GM18870 (cell line): ENCODE results near the gene THEMIS2.
"Not testable (repeated sequence)": the region's sequence is repeated elsewhere in the genome, so short reads cannot be mapped to it uniquely, and the experiment has no call there.

ENCODE experiments used
- ATAC-seq: cut with Tn5 transposase; IDR thresholded peaks from one replicate; pipeline ENCODE4 v1.9.1; 2021; ENCODE audit warnings: moderate library complexity; ENCODE audit not compliant: unreplicated experiment

Gene THEMIS2

DNA sequence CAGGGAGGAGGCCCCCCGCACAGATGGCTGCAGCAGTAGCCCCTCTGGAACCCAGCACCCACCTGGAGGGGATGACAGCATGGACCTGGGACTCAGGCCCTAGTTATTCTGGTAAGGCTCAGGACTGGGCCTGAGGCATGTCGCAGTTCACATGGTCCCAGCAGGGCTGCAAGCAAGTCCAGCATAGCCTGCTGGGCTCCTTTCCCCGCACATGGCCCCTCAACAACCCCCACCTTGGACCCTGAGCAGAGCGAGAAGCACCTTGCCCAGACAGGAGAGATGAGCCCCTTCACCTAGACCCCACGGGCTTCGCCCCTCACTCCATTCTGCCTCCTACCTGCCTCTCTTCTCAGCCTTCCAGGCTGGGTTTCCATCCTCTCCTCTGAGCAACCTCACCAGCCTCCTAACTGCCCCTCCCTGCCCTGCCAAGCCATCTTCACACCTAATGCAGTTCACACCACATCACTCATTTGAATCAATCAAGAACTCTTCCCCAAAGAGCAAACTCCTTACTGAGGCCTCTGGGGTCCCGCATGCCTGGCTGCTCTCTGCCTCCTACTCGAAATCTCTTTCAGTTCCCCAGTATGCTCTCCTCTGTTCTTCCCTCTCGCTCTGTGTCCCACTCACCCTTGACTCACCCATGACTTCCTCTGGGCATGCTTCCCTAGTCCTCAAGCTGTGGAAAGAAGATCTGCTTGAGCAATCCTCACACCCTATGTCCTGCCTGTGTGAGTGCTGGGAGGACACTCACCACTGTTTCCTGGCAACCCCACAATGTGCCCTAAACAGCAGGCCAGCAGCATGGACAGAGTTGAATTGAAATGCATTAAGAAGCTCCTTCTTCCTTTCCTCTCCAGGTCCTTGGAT lies 9.4 kb upstream of the THEMIS2 start:
- peak; percentile 37 for ATAC-seq

DNA sequence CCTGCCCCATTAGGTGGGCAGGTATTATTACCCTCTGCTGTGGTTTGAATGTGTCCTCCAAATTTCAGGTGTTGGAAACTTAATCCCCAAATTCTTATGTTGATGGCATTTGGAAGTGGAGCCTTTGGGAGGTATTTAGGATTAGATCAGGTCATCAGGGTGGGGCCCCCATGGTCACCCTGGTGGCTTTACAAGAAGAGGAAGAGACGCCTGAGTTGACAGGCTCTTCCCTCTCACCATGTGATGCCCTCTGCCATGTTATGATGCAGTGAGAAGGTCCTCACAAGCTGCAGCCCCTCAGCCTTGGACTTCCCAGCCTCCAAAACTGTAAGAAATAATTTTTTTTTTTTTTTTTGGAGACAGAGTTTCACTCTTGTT lies 8.8 kb upstream of the THEMIS2 start:
- ATAC-seq, result no peak

DNA sequence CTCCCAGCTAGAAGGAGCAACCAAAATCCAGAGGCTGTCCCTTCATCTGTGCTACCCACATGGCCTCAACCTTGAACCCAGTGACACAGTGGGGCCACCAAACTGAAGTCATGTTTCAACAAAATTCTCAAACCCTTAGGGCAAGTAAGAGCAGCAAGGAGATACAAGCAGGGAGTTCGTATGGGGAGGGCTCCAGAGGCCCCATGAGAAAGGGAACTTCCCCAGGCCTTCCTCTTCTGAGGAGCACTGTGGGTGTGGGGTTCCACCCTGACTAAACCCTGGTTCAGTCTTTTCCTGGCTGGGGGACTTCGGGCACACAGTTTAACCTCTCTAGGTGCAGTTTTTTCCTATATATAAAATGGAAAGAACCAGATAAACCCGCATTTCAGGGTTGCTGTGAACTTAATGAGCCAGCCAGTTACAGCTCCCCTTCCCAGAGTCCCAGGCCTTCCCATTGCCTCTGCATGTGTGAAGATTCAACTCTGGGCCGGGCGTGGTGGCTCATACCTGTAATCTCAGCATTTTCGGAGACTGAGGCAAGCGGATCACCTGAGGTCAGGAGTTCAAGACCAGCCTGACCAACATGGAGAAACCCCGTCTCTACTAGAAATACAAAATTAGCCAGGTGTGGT lies 8.0 kb upstream of the THEMIS2 start:
- ATAC-seq, result no peak

DNA sequence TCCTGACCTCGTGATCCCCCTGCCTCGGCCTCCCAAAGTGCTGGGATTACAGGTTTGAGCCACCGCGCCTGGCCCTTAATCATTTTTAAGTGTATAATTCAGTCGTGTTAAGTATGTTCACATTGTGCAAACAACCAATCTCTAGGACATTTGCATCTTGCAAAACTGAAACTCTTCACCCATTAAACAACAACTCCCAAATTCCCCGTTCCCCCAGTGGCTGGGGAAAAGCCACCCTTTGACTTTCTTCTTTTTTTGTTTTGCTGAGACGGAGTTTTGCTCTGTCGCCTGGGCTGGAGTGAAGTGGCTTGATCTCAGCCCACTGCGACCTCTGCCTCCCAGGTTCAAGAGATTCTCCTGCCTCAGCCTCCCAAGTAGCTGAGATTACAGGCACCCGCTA lies 6.5 kb upstream of the THEMIS2 start:
- ATAC-seq, result no peak

DNA sequence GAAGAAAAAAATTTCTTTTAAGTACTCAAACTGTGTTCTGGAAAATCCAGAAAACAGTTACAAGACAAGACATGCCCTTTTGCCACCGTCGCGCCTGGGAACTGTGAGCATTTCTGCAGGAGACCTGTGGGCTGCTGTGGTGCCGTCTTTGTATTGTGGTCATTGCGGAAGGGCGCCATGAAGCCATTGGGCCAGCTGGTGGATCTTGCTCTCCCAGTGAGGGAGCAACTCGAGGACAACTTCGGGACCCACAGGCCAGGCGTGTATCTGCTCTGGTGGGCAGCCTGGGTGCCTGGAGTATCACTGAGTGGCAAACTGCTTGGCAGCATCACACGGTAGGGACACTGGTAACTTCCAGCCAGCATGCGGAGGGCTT lies 3.8 kb upstream of the THEMIS2 start:
- ATAC-seq, result no peak

DNA sequence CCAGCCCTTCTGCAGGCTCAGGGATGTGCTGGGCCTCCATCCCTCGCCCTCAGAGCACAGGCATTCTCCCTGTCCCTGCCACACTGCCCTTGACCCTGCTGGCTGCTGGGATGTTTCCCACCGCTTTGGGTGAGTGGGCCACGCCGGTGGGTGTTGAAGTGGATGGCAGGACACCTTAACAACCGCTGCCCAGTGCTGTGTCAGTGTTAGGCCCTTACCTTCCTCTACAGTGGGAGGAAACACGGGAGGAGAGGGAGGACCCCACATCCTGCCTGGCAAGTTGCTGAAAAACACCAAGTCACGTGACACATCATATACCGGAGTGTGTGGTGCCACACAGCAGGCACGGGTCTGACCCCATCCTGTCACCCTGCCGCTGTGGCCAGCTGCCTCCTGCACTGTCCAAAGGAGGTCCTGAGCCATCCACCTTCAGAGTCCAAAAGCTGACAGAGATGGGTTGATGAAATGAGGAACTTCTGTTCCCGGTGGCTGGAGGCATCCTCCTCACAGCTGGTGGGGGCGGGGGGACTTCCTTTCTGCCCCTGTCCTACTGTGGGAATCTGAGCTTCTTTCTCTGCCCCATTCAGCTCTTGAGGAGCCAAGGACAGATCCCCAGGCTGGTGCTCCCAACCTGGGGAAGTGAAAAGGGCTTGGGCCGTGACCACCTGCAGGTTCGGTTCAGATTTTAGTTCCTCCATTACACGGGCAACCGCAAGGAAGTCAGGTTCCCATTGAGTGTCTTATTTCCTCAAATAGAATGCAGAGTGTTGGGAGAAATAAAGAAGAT lies 3.2 kb upstream of the THEMIS2 start:
- ATAC-seq, result no peak

DNA sequence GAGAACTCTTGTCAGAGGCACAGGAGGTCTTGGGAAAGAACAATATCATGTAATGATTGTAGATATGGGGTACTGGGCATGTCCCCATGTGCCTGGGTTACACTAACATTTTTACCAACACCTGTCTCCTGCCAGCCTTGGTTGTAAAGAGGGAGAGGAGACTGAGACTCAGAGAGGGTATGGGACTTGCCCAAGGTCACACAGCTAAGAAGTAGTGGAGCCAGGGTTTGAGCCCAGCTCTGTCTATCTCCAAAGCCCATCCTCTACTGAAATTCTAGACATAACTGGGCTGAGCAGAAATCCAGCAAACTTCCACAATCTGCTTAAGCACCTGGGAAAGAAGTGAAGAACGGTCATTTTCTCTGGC lies 2.6 kb upstream of the THEMIS2 start:
- ATAC-seq, result no peak

DNA sequence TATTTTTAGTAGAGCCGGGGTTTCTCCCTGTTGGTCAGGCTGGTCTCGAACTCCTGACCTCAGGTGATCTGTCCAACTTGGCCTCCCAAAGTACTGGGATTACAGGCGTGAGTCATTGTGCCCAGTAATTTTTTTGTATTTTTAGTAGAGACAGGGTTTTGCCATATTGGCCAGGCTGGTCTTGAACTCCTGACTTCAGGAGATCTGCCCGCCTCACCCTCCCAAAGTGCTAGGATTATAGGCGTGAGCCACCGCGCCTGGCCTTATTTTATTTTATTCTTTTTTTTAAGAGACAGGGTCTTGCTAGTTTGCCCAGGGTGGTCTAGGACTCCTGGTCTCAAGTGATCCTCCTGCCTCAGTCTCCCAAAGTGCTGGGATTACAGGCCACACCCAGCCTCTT lies 1.3 kb upstream of the THEMIS2 start:
- ATAC-seq, result not testable (repeated sequence)

DNA sequence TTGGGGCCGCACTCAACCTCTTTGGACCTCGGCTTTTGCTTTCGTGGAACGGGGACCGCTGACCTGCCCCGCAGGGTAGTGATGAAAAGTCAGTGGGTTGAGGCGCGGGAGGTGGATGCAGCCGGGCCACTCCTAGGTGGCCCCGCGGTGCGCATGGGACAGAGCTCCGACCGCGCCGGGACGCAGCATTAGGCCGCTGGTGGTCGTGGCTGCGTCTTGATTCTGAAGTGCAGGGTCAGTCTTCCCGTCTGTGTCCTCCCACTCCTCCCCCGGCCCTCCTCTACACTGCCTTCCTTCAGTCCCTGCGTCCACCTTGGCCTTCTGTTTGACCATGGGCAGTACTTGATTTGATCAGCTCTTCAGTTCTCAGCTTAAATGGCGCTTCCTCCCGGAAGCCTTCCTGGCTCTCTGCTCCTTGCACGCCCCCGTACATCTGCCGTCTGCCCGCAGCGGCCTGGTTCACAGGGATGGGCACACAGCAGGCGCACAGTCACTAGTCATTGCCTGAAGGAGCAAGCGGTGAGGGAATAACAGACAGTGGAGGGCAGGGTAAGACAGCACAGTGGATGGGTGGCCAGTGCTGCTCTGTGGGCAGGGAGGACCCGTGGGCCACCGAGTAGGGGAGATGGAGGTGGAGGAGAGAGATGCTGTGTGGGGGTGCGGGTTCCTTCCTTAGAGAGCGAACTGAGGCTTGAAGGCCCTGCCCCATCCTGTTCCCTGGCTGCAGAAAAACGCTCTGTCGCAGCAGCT lies 633 bp downstream of the THEMIS2 start:
- ATAC-seq, result no peak

DNA sequence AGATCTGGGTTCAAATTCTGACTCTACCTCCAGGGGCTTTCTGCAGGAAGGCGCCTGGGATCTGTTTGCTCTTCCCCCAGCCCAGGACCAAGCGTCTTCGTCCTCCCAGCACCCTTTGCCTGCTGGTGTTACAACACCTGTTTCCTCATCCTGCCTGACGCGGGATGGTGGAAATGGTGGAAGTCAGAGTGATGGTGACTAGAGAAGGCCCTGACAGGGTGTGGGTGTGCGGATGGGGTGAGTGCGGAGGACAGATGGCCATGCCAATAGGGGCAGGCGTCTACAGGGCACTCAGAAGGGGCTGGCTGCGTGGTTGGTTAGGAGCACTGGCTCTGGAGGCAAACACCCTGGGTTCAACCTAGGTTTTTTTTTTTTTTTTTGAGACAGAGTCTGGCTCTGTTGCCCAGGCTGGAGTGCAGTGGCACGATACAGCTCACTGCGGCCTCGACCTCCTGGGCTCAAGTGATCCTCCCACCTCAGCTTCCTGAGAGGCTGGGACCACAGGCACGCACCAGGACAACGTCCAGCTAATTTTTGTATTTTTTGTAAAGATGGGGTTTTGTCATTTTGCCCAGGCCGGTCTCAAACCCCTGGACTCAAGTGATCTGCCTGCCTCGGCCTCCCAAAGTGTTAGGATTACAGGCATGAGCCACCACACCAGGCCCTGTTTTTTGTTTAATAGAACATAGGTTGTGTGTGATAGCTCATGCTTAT lies 1.5 kb downstream of the THEMIS2 start:
- no peak for ATAC-seq

DNA sequence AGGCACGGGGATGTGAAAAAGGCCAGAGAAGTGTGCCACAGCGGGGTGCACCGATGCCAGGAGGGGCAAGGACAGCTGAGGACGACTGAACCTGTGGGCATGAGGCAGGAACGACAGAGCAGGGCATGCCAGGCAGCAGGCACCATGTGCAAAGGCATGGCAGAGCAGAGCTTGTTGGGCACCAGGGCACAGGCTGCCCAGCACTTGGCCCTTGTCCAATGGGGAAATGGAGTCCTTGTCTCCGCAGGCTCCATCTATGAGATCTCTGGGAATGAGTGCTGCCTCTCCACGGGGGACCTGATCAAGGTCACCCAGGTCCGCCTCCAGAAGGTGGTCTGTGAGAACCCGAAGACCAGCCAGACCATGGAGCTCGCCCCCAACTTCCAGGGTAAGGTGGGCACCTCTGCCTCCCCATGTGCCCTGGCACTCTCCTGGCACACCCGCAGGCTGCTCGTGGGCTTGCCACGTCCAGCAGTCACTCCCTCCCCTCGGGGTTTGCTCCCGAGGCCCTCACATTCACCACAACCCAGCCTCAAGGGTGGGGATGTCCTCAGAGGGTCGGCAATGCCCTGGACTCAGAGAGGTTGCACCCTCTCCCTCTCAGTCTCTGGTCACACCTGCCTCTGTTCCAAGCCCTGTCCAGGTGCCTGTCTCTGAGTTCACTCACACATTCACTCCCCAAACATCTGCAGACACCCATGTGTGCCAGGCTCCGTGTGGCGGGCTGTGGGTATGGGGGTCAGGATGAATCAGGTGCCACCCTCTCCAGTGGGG lies 4.2 kb downstream of the THEMIS2 start:
- no peak for ATAC-seq

DNA sequence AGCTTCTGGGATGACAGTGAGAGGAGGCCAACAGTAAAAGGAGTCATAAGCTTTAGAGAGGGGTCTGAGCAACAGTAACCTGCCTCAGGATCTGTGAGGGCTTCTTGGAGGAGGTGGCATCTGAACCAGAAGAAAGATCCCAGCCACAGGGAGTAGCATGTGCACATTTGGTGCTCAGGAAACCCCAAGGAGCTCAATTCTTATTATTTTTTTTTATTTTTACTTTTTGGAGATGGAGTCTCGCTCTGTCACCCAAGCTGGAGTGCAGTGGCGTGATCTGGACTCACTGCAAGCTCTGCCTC lies 4.7 kb downstream of the THEMIS2 start:
- ATAC-seq, result no peak

DNA sequence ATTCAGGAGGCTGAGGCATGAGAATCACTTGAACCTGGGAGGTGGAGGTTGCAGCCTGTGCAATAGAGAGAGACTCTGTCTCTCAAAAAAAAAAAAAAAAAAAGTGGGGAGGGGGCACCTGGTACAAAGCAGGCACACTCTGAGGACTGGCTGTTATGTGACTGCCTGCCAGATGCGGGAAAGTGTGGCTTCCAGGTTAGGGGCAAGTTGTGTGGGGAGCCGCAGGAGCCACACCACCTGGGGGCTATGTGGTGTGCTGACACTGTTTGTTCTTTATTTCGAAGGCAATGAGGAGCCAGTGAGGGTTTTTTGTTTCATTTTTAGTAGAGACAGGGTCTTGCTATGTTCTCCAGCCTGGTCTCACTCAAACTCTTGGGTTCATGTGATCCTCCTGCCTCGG lies 5.7 kb downstream of the THEMIS2 start:
- no peak for ATAC-seq

DNA sequence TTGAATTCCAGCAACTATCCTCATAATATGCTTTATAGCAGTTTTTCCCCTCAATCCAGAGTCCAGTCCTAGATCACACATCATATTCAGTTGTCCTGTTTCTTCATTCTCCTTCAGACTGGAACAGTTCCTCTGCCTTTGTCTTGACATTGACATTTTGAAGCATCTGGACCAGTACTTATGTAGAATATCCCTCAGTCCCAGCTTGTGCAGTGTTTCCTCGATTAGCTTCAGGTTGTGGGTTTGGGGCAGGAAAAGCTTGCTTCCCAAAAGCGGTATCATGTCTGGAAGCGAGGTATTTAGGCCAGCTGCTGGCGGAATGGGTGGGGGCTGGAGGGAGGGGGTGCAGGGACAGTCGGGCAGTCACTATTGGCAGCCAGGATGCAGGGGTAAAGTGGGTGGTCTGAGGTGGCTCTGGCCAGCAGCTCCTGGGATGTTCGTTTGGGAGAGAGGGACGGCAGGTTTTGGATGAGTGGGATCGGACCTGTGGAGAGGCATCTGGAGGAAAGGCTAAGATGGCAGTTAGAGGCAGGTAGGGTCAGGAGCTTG lies 6.5 kb downstream of the THEMIS2 start:
- no peak for ATAC-seq

DNA sequence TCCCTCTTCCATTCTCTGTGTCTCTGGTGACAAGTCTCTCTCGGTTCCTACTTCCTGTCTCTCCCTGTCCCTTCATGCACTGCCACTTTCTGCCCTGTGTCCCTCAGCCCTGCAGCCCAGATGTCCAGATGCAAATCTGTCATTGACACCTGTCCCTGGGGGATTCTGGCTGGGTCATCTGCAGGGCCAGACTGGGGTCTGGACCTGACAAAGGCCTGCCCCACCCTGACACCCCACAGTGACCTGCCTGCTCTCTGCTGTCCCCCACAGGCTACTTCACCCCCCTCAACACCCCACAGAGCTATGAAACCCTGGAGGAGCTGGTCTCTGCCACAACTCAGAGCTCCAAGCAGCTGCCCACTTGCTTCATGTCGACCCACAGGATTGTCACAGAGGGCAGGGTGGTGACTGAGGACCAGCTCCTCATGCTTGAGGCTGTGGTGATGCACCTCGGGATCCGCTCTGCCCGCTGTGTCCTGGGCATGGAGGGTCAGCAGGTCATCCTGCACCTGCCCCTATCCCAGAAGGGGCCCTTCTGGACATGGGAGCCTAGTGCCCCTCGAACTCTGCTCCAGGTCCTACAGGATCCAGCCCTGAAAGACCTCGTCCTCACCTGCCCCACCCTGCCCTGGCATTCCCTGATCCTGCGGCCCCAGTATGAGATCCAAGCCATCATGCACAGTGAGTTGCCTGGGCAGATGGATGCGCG lies 7.2 kb downstream of the THEMIS2 start:
- no peak for ATAC-seq

DNA sequence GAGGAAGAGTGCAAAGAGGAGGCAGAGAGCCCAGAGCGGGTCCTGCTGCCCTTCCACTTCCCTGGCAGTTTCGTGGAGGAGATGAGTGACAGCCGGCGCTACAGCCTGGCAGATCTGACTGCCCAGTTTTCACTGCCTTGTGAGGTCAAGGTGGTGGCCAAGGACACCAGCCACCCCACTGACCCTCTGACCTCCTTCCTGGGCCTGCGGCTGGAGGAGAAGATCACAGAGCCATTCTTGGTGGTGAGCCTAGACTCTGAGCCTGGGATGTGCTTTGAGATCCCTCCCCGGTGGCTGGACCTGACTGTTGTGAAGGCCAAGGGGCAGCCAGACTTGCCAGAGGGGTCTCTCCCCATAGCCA lies 10.2 kb downstream of the THEMIS2 start:
- ATAC-seq, result no peak

DNA sequence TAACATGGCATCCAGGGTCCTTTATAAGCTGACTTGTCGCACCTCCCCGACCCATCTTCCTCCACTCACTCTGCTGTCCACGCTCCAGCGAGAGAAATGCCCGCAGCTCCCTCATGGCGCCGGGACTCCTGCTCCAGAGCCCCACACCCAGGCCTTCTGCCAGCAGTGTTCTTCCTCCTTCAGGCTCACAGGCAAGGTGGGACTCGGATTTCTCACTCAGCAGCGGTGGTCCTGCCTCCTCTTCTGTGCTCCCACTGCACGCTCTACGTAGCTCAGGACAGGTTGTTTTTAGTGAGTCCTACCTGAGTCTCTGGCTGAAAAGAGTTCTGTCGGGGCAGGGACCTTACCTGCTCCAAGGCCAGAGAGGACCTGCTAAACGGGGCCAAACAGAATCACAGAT lies 11.2 kb downstream of the THEMIS2 start:
- no peak for ATAC-seq

DNA sequence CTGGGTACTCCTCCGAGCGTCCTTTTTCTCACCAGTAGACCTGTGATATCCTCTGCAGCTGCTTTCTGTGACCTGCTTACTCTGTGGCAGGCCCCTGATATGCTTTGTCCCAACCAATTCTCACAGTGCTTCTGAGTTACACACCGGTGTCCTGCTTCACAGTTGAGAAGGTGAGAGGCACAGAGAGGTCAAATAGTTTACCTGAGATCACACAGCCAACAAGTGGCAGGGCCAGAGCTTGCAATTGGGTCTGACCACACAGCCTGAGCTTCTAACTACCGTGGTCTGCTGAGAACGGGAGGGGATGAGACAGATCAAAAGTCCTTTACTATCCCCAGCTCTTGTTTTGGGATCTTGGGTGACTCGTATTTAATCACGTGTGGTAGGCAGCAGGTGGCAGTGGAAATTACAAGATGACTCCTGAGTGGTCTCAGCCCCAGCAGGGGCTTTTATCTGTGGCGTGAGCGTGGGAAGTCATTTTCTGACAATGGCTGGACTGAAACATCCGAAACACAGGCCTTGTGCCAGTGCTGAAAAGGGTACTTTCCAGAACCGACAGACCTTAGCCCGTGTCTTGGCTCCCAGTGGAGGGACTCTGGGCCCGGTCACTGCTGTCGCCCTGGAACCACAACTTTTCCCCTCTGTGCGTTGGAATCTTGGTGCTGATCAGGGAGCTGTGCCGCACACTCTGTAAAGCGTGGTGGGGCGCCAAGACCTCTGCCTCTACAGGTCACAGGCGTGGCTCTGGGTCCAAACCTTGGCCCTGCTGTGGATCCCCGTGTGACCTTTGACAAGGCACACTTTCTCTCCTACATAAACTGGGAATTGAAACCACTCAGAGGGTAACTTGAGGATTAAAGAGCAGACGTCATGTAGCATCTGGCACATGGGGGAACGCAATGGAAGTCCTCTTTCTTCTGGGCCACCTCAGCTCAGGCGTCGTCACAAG lies 11.9 kb downstream of the THEMIS2 start:
- ATAC-seq, result peak; percentile 58
